GM19324 (cell line): Measurements from ENCODE around the gene NFATC1.
"Not testable (repeated sequence)": the region's sequence is repeated elsewhere in the genome, so short reads cannot be mapped to it uniquely, and the experiment has no call there.

Experiments used
- ATAC-seq: cut with Tn5 transposase; IDR thresholded peaks from one replicate; pipeline ENCODE4 v1.9.1; 2021; ENCODE audit warnings: mild to moderate bottlenecking, moderate library complexity; ENCODE audit not compliant: unreplicated experiment, low FRiP score

Gene NFATC1

GRCh38 chr18:79496978-79497637 is 101.4 kb downstream of the NFATC1 start:
- ATAC-seq, result no peak

GRCh38 chr18:79497638-79498081 is 101.9 kb downstream of the NFATC1 start:
- ATAC-seq, result no peak

- ATAC-seq, result no peak
Measured at GRCh38 chr18:79498662-79499061, 102.9 kb downstream of the NFATC1 start.

GRCh38 chr18:79501006-79501405 is 105.3 kb downstream of the NFATC1 start:
- ATAC-seq, result no peak

GRCh38 chr18:79502782-79503181 is 107.1 kb downstream of the NFATC1 start:
- no peak for ATAC-seq

GRCh38 chr18:79503406-79503805 is 107.7 kb downstream of the NFATC1 start:
- ATAC-seq, result no peak

- no peak for ATAC-seq
Measured at GRCh38 chr18:79504034-79504433, 108.3 kb downstream of the NFATC1 start.

- ATAC-seq, result not testable (repeated sequence)
Measured at GRCh38 chr18:79504495-79504894, 108.8 kb downstream of the NFATC1 start.

GRCh38 chr18:79505465-79505864 is 109.7 kb downstream of the NFATC1 start:
- not testable (repeated sequence) for ATAC-seq

- no peak for ATAC-seq
Measured at GRCh38 chr18:79506191-79507075, 110.7 kb downstream of the NFATC1 start.

GRCh38 chr18:79507076-79507545 is 111.4 kb downstream of the NFATC1 start:
- no peak for ATAC-seq

GRCh38 chr18:79507546-79508480 is 112.1 kb downstream of the NFATC1 start:
- ATAC-seq, result no peak

- no peak for ATAC-seq
Measured at GRCh38 chr18:79508565-79509535, 113.1 kb downstream of the NFATC1 start.

- no peak for ATAC-seq
Measured at GRCh38 chr18:79509536-79509930, 113.8 kb downstream of the NFATC1 start.

- ATAC-seq, result no peak
Measured at GRCh38 chr18:79510046-79510685, 114.4 kb downstream of the NFATC1 start.

GRCh38 chr18:79510731-79511241 is 115.1 kb downstream of the NFATC1 start:
- ATAC-seq, result no peak

GRCh38 chr18:79511271-79511670 is 115.5 kb downstream of the NFATC1 start:
- no peak for ATAC-seq

GRCh38 chr18:79511671-79512301 is 116.1 kb downstream of the NFATC1 start:
- ATAC-seq, result no peak
